Daoy (cell line): ENCODE results near the gene ZBTB2. TPM values are rescaled to one million over a fixed set of nuclear protein-coding genes. Genes with fewer than 3 reads are reported as not detected.
"Not testable (repeated sequence)": the region's sequence is repeated elsewhere in the genome, so short reads cannot be mapped to it uniquely, and the experiment has no call there.

ENCODE experiments used
- DNase-seq: peaks from one replicate; pipeline ENCODE4 v3.0.0-alpha.2; 2015; ENCODE audit warnings: low read depth
- total RNA-seq: library from RNA; depleted of rRNA; stranded (reverse); fragments of >200 nt; shearing (Covaris generic); gene quantifications from 2 replicates; pipeline ENCODE4 v1.2.3, GENCODE V29; 2014; rRNA removed

ZBTB2 gene
- total RNA-seq, 1 experiment from 2014 or later = 22.1 TPM

- no peak for DNase-seq
Measured at GRCh38 chr6:151327101-151327500, 64.3 kb downstream of the ZBTB2 start.

- DNase-seq = no peak
Measured at GRCh38 chr6:151326116-151326825, 65.1 kb downstream of the ZBTB2 start.

- peak; percentile 89 for DNase-seq
Measured at GRCh38 chr6:151325075-151326050, 66.0 kb downstream of the ZBTB2 start.

- DNase-seq = no peak
Measured at GRCh38 chr6:151324488-151324825, 66.9 kb downstream of the ZBTB2 start.

- peak; percentile 95 for DNase-seq
Measured at GRCh38 chr6:151323791-151324487, 67.4 kb downstream of the ZBTB2 start.

GRCh38 chr6:151322570-151322969 lies 68.8 kb downstream of the ZBTB2 start:
- DNase-seq = no peak

GRCh38 chr6:151321438-151321837 lies 69.9 kb downstream of the ZBTB2 start:
- DNase-seq = no peak

GRCh38 chr6:151320140-151320539 lies 71.2 kb downstream of the ZBTB2 start:
- DNase-seq = no peak

- no peak for DNase-seq
Measured at GRCh38 chr6:151317995-151318365, 73.4 kb downstream of the ZBTB2 start.

- no peak for DNase-seq
Measured at GRCh38 chr6:151317103-151317994, 74.0 kb downstream of the ZBTB2 start.

- not testable (repeated sequence) for DNase-seq
Measured at GRCh38 chr6:151315661-151316060, 75.7 kb downstream of the ZBTB2 start.

Other genes starting within 250 kb of the ZBTB2 start
- 380 and 396 TPM in 2 replicates for gene AKAP12, start 151.6 kb downstream of the ZBTB2 start, total RNA-seq
- 32.2 and 45.1 TPM in 2 replicates for gene RMND1, start 60.6 kb upstream of the ZBTB2 start, total RNA-seq
- gene CCDC170, start 102.5 kb upstream of the ZBTB2 start, total RNA-seq = not detected in 2 replicates